LoVo (cell line): ENCODE results near the gene LAMB4.

Experiments
- DNase-seq: peaks from one replicate; pipeline ENCODE4 v3.0.0-alpha.2; 2016; ENCODE audit warnings: low spot score

Gene LAMB4

GRCh38 chr7:108078211-108078673 lies 51.9 kb downstream of the LAMB4 start:
- no peak for DNase-seq

- no peak for DNase-seq
Observed at GRCh38 chr7:108077709-108078108, 52.5 kb downstream of the LAMB4 start.

GRCh38 chr7:108076156-108076555 lies 54.0 kb downstream of the LAMB4 start:
- no peak for DNase-seq

GRCh38 chr7:108073305-108074070 lies 56.7 kb downstream of the LAMB4 start:
- no peak for DNase-seq

GRCh38 chr7:108072739-108073138 lies 57.4 kb downstream of the LAMB4 start:
- DNase-seq: no peak

- DNase-seq: no peak
Observed at GRCh38 chr7:108072116-108072515, 58.0 kb downstream of the LAMB4 start.

GRCh38 chr7:108071551-108071950 lies 58.6 kb downstream of the LAMB4 start:
- DNase-seq: no peak

- DNase-seq: no peak
Observed at GRCh38 chr7:108069646-108070045, 60.5 kb downstream of the LAMB4 start.

GRCh38 chr7:108067844-108068243 lies 62.3 kb downstream of the LAMB4 start:
- DNase-seq: no peak

- DNase-seq: no peak
Observed at GRCh38 chr7:108066486-108066885, 63.7 kb downstream of the LAMB4 start.

- no peak for DNase-seq
Observed at GRCh38 chr7:108063520-108063933, 66.6 kb downstream of the LAMB4 start.

GRCh38 chr7:108062250-108063014 lies 67.7 kb downstream of the LAMB4 start:
- no peak for DNase-seq

- DNase-seq: no peak
Observed at GRCh38 chr7:108059526-108059925, 70.6 kb downstream of the LAMB4 start.

GRCh38 chr7:108057951-108058481 lies 72.1 kb downstream of the LAMB4 start:
- DNase-seq: no peak

GRCh38 chr7:108055611-108056021 lies 74.5 kb downstream of the LAMB4 start:
- DNase-seq: no peak

GRCh38 chr7:108054537-108054936 lies 75.6 kb downstream of the LAMB4 start:
- DNase-seq: no peak

- no peak for DNase-seq
Observed at GRCh38 chr7:108053250-108053649, 76.9 kb downstream of the LAMB4 start.

GRCh38 chr7:108051454-108051853 lies 78.7 kb downstream of the LAMB4 start:
- no peak for DNase-seq

GRCh38 chr7:108049962-108050361 lies 80.2 kb downstream of the LAMB4 start:
- no peak for DNase-seq

GRCh38 chr7:108048422-108048821 lies 81.7 kb downstream of the LAMB4 start:
- DNase-seq: no peak

GRCh38 chr7:108046952-108047506 lies 83.1 kb downstream of the LAMB4 start:
- no peak for DNase-seq

GRCh38 chr7:108045669-108046068 lies 84.5 kb downstream of the LAMB4 start:
- no peak for DNase-seq

GRCh38 chr7:108045154-108045553 lies 85.0 kb downstream of the LAMB4 start:
- no peak for DNase-seq
